ENCODE measurements around the gene TNRC6B.

DNA sequence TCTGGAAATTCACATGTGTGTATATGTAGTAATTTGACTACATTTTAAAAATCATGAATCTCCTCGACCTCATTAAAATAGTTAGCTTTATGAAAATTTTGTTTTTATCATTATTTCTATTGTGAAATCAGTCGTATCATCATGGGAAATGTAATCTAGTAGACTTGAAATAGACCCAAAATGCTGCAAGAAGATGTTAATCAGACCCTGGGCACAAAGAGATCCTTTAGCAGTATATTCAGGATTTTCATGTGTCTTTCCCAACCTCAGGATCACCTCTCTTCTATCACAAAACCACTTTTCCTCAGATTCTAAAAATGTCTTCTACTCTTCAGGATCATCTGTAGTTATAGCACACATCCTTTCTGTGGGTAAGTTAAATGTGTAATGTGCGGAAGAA, 93.7 kb downstream of the TNRC6B start:
- TF ChIP-seq, protein P1, sequence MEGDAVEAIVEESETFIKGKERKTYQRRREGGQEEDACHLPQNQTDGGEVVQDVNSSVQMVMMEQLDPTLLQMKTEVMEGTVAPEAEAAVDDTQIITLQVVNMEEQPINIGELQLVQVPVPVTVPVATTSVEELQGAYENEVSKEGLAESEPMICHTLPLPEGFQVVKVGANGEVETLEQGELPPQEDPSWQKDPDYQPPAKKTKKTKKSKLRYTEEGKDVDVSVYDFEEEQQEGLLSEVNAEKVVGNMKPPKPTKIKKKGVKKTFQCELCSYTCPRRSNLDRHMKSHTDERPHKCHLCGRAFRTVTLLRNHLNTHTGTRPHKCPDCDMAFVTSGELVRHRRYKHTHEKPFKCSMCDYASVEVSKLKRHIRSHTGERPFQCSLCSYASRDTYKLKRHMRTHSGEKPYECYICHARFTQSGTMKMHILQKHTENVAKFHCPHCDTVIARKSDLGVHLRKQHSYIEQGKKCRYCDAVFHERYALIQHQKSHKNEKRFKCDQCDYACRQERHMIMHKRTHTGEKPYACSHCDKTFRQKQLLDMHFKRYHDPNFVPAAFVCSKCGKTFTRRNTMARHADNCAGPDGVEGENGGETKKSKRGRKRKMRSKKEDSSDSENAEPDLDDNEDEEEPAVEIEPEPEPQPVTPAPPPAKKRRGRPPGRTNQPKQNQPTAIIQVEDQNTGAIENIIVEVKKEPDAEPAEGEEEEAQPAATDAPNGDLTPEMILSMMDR (IDR thresholded peaks at IDR 0.05), result no peak
- TF ChIP-seq POLR2A (IDR thresholded peaks at IDR 0.05), result no peak

Measured in lower leg skin (tissue), 3 donors.